Measurements from ENCODE around the gene DAPK1.

DNA sequence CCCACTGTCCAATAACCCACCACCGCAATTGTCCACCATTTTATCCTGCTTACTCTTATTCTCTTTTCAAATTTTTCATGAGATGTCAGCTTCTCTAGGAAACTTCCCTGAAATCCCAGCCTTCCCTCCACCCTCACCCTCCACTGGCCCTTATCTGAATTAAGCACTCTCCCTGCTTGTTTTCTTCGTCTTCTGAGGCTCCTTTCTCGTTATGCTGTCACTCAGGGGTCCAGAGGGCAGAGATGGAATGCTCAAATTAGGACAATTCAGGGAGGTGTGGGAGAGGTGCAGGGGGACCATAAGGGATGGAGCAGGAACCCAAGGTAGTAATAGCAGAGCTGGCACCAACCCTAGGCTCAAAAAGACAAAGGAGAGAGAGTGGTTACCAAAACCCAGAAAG is 5.0 kb upstream of the DAPK1 start:
- no peak for TF ChIP-seq CTCF (IDR thresholded peaks at IDR 0.05)
- no peak for TF ChIP-seq EZH2 (IDR thresholded peaks at IDR 0.05; ENCODE audit: borderline replicate concordance, insufficient read depth, low read depth, low read length, poor library complexity, severe bottlenecking)
